Measurements from ENCODE around the gene SAP30BP. TPM values are rescaled to one million over a fixed set of nuclear protein-coding genes. Genes with fewer than 3 reads are reported as not detected.

The SAP30BP gene
- total and polyA plus RNA-seq, 2 of the 8 experiments (the other 6 are each of a cell fraction or from before 2014, with no cell fraction given) = 63.3 to 79.9 TPM

DNA sequence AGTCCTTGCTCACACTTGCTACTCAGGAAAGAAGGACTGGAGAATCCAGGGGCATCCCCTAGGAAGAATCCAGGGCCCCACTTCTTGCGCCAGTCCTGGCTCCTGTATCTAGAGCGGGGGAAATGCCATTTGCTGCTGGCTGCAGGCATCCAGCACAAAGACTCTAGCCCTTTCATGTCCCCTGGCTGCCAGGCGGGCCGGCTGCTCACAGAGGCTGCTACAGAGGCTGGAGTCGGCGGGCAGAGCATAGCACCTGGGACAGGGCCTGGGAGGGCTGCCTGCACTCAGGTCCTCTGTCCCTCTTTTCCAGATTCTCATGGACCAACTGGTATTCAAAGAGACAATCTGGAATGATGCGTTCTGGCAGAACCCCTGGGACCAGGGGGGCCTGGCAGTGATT, 20.1 kb upstream of the SAP30BP start (continued):
- TF ChIP-seq SIRT6 (IDR thresholded peaks at IDR 0.05; ENCODE audit: low read length) (no peak), MAFK (IDR thresholded peaks at IDR 0.05; ENCODE audit: low read depth, low read length) (no peak)

All from H1 (cell line).